Activated CD4-positive, alpha-beta T cell treated with anti-CD3 and anti-CD28 coated beads for 4 hours (primary cell): ENCODE measurements around the gene RPS28.
"Not testable (repeated sequence)": the region's sequence is repeated elsewhere in the genome, so short reads cannot be mapped to it uniquely, and the experiment has no call there.

ENCODE experiments used
- DNase-seq, 2 donors: peaks; one replicate each; pipeline ENCODE4 v3.0.0-alpha.2; 2020

Gene RPS28

GRCh38 chr19:8321067-8321985 lies at the start of gene RPS28, which contains the start of gene NDUFA7:
RPS28 (plus strand) TSS chr19:8321496; CDS start chr19:8321531, 35 bp downstream.
NDUFA7 (minus strand) TSS chr19:8321375; CDS start chr19:8321358, 17 bp downstream.
- peak; percentile 97 for DNase-seq

GRCh38 chr19:8276508-8276907 lies 44.8 kb upstream of the RPS28 start:
- not testable (repeated sequence) for DNase-seq

- not testable (repeated sequence) for DNase-seq
These were observed 30.0 kb upstream of the RPS28 start for GRCh38 chr19:8291337-8291736.

GRCh38 chr19:8302357-8302691 lies 19.0 kb upstream of the RPS28 start:
- DNase-seq = no peak

- no peak for DNase-seq
These were observed 18.6 kb upstream of the RPS28 start for GRCh38 chr19:8302734-8303133.

- DNase-seq = no peak
These were observed 16.3 kb upstream of the RPS28 start for GRCh38 chr19:8304841-8305621.

DNA sequence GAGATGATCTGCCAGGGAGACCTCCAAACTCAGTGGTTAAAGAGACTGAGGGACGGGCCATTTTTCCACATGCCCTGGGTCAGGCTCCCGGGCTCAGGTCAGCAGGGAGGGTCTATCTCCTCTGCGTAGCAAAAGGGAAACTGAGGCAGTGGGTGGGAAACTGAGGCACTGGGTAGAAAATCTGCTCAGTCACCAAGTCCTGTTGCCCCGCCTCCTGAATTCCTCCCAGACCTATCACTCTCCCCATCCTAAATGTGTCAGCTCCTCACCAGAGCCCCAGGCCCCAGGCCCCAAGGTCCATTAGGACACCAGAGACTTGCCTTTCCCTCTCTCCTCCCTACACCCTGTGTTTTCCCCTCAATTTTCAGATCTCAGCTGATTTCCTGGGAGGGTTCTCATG lies 15.5 kb upstream of the RPS28 start:
- DNase-seq = no peak

GRCh38 chr19:8306235-8307054 lies 14.9 kb upstream of the RPS28 start:
- no peak for DNase-seq

- DNase-seq = no peak
These were observed 13.8 kb upstream of the RPS28 start for GRCh38 chr19:8307400-8307964.

DNA sequence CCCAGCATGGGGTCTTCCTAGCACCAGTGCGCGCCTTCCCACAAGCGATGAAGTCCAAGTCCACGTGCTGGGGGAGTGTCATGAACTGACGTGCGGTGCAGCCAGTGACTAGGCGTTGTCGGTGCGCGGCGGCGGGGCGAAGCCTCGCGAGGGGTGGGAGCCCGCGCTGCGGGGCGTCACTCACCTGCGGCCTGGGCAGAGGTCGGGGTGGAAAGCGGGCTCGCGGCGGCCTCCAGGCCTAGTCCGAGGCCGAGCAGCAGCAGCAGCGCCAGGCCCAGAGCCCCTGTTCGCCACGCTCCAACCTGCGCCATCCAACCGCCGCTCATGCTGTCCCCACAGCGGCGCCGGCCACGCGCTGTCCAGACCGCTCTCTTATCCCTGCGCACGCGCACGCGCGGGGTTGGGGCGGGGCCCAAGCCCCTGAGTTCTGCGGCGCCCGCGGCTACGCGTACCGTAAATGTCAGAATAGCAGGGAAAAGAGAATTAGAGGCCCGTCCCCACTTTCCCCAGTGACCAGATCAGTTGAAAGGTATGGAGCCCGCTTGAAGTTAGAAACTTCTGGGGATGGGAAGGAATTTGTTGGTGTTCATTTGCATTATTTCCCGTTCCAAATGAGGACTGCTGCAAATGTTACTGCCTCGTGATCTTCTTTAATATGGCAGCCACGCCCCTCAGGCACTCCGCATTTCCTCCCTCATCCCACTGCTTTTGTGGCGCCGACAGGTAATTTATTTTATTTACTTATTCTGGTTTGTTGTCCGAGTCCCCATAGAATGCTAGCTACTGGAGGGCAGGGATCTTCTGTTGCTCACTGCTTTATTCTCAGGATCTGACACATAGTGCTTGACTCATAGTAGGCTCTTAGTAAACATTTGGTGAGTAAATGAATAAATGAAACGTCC lies 13.1 kb upstream of the RPS28 start, which contains the start of gene CD320:
Gene CD320, minus strand, starts transcription at position 394 of the 902 bp plus-strand sequence. Its CDS starts 68 bp downstream, at position 326.
- DNase-seq = peak; percentile 80

DNA sequence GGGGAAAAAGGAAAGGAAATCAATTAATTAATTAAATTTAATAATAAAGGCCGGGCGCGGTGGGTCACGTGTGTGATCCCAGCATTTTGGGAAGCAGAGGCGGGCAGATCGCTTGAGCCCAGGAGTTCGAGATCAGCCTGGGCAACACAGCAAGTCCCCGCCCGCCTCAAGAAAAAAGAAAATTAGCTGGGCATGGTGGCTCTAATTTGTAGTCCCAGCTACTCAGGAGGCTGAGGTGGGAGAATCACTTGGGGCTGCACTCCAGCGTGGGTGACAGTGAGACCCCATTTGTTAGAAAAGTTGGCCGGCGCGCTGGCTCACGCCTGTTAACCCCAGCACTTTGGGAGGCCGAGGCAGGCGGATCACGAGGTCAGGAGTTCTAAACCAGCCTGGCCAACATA lies 12.4 kb upstream of the RPS28 start:
- no peak for DNase-seq

GRCh38 chr19:8310342-8311055 lies 10.8 kb upstream of the RPS28 start:
- DNase-seq = no peak

- DNase-seq = no peak
These were observed 9.6 kb upstream of the RPS28 start for GRCh38 chr19:8311461-8312260.

- DNase-seq = not testable (repeated sequence)
These were observed 6.2 kb upstream of the RPS28 start for GRCh38 chr19:8314981-8315640.

DNA sequence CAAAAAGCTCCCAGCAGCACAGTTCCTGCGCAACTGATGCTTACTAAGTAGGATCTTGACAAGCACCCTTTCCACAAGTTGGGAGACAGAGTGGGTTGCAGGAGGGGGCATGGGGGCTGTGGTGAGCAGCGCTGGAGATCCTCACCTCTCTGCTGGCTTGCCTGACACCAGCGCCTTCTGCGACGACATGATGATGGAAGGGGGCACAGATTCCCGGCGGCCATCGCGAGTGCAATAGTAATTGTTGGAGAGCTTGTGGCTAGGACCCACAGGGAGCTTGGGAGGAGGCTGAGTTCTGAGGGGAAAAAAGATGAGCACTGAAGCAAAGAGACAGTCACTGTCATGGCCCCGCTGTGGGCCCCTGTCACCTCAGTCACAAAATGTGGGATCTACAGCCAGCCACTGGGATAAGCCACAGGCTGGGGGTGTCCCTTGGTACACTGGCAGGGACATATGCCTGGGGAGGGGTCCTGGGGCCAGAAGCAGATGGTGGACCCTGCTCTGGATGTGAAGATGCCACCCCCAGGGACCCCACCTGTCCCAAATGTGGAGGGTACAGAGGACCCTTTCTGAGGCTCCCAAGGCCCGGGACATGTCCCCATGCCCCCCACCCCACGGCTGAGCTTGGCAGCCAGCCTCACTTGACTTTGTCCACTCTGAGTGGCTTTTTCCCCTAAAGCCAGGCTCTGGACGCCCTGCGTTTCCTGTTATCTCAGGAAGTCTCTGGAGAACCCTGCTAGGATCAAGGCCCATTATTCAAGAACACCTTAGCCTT lies 4.8 kb upstream of the RPS28 start:
- DNase-seq = no peak

GRCh38 chr19:8318835-8319234 lies 2.5 kb upstream of the RPS28 start:
- not testable (repeated sequence) for DNase-seq

DNA sequence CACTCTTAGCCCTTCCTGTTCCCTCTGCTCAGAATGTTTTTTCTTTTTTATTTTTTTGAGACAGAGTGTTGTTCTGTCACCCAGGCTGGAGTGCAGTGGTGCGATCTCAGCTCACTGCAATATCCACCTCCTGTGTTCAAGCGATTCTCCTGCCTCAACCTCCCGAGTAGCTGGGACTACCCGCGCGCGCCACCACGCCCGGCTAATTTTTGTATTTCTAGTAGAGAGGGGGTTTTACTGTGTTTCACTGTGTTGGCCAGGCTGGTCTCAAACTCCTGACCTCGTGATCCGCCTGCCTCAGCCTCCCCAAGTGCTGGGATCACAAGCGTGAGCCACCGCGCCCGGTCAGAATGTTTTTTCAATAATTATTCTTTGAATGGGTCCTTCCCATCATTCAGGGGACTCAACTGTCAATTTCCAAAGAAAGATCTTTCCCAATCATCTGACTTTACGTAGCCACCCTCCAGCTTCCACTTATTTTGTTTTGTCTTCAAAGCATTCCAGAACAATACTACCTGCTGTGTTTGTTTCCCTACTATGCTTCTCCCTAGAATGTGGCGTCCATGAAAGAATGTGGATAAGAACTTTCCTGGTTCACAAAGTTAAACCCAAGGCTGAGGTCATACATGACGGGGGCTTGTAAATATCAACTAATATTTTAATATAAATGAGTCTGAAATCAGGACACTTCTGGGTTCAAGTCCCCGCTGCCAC lies 1.3 kb upstream of the RPS28 start:
- no peak for DNase-seq
